HUES64 (cell line): ENCODE data around the gene TBC1D16.

Experiments
- H3K27ac ChIP-seq: 2 replicates; pipeline ENCODE4 v1.7.0; 2013; ENCODE audit warnings: low read depth, low read length, inconsistent platforms
- H3K27me3 ChIP-seq: 2 replicates; pipeline ENCODE4 v1.6.1; 2013; ENCODE audit warnings: mild to moderate bottlenecking, low read length; ENCODE audit not compliant: insufficient read depth
- H3K36me3 ChIP-seq: 2 replicates; pipeline ENCODE4 v1.6.1; 2013; ENCODE audit warnings: mild to moderate bottlenecking, low read length; ENCODE audit not compliant: insufficient read depth
- H3K4me1 ChIP-seq: 2 replicates; pipeline ENCODE4 v1.6.1; 2013; ENCODE audit warnings: mild to moderate bottlenecking, low read length, moderate library complexity; ENCODE audit not compliant: insufficient read depth
- H3K4me3 ChIP-seq: 2 replicates; pipeline ENCODE4 v1.5.1; 2013; ENCODE audit warnings: mild to moderate bottlenecking, low read length, moderate library complexity
- H3K9ac ChIP-seq: 2 replicates; pipeline ENCODE4 v1.6.1; 2013; ENCODE audit warnings: mild to moderate bottlenecking, low read depth, low read length
- H3K9me3 ChIP-seq: 2 replicates; pipeline ENCODE4 v1.6.1; 2013; ENCODE audit warnings: low read depth, low read length; ENCODE audit not compliant: insufficient read depth
- WGBS: fragments of 150-250, 120-280 bp; methylation state at CpG from one replicate; pipeline ENCODE4 v1.1.7; 2013; ENCODE audit warnings: missing lambda C conversion rate; 5-methylcytosine and 5-hydroxymethylcytosine counted together

TBC1D16 gene

DNA sequence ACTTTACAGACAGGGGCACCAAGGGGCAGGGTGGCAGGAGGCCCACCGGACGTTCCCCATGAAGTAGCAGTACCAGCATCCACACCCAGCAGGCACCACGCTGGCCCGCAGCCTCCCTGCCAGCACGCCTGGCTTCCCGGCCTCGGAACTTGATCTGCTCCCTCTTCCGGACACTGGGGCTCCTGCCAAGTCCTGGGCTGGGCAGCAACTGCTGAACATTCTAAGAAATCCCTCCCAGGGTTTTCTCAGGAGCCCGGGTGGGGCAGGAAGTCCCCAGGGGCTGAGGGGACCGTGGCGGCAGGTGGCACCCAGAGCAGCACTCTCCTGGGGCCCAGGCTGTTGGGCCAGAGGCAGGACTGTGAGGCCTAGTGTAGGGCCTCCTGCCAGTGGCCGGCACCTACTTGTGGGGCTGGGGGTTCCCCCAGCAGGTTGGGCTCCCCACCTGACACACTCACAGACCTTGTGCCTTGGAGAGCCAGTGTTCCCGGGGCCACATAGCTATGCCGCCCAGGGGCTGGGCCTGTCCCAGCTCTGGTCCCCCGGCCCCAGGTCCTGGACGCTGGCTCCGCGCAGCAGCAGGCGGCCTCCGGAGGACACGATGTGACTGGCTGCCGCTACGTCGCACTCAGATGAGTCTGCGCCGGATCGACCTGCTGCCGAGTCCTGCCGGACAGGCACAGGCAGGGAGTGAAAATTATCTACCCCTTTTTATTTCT lies 110.3 kb downstream of the TBC1D16 start:
- Histone ChIP-seq H3K9ac (no peak overlapping the region), H3K27ac (no peak overlapping the region), H3K27me3 (peaks cover 11% of the 10 kb centered on the region), H3K4me3 (no peak overlapping the region), H3K4me1 (no peaks in the 10 kb centered on the region), H3K9me3 (no peaks in the 10 kb centered on the region), H3K36me3 (no peaks in the 10 kb centered on the region)
- 85% methylated on average over 29 of the region's 29 CpGs for WGBS

DNA sequence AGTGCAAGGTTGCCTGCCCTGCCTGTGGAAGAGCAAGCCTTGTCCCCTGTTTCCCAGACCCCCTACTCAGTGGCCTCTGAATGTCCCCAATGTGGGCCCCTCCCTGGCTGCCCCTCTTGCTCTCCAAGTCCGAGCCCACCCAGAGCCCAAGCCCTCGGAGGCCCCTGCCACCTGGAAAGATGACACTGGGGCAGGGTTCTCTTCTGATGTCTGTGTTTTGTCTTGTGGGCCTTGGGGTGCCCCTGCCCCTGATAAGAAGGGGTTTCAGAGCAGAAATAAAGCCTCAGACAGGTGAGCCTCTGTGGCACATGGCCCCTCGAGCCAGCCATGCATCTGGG lies 111.1 kb downstream of the TBC1D16 start:
- Histone ChIP-seq H3K4me3 (no peak overlapping the region), H3K9me3 (no peaks in the 10 kb centered on the region), H3K27ac (no peak overlapping the region), H3K4me1 (no peaks in the 10 kb centered on the region), H3K36me3 (no peaks in the 10 kb centered on the region), H3K27me3 (0 out of 2 replicates have a peak, but pooled peaks cover 6% of the 10 kb centered on the region), H3K9ac (no peak overlapping the region)
- 93% methylated on average over 3 of the region's 3 CpGs for whole genome bisulfite sequencing

DNA sequence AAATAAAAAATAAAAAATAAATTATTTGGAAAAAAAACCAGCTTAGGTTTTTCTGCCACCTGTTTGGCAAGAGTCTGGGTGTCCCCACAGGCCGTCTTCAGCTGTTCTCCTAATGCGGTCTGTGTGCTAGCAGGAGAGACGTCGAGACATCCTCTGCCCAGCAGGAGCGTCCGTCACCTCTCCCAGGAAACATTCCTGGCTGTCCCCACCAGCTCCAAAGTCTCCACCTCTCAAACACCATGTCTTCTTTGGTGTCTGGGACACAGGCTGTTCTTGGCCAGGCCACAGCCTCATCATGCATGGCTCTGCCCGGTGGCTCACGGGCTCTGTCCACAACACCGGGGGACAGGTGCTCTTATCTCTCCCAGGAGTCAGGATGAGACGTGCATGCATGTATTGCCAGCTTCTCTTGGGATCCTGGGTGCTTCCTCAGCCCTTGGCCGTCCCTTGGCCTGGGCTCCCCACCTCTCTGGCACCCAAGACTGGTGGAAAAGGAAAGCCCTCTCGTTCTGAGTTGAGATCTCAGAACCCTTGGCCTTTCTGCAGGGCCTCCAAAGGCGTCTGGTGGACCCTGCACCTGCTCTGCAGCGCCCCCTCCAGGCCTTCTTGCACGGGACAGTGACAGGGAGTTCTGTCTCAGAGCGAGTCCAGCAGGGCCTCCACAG lies 111.6 kb downstream of the TBC1D16 start:
- Histone ChIP-seq H3K4me1 (no peaks in the 10 kb centered on the region), H3K9ac (no peak overlapping the region), H3K27ac (no peak overlapping the region), H3K4me3 (no peak overlapping the region), H3K27me3 (0 out of 2 replicates have a peak, but pooled peaks cover 1% of the 10 kb centered on the region), H3K9me3 (no peaks in the 10 kb centered on the region), H3K36me3 (no peaks in the 10 kb centered on the region)
- WGBS, result 67% methylated on average over 16 of the region's 16 CpGs

DNA sequence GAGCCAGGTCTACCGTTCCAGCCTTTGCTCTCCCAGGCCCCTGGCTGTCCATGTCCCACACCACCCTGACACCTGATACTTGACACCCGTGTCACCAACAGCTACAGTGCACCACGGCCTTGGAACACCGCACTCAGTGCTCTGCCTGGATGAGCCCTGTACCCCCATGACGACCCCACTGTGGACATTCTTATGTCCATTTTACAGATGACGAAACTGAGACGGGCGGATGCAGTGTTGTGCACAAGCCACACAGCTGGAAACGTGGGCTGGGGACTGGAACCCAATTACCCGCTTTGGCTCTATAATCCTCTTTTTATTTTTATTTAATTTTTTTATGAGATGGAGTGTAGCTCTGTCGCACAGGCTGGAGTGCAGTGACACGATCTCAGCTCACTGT lies 112.9 kb downstream of the TBC1D16 start:
- Histone ChIP-seq H3K9me3 (no peaks in the 10 kb centered on the region), H3K27ac (no peak overlapping the region), H3K9ac (no peak overlapping the region), H3K4me1 (no peaks in the 10 kb centered on the region), H3K36me3 (no peaks in the 10 kb centered on the region), H3K4me3 (no peak overlapping the region), H3K27me3 (no peaks in the 10 kb centered on the region)
- WGBS, result 93% methylated on average over 11 of the region's 12 CpGs

DNA sequence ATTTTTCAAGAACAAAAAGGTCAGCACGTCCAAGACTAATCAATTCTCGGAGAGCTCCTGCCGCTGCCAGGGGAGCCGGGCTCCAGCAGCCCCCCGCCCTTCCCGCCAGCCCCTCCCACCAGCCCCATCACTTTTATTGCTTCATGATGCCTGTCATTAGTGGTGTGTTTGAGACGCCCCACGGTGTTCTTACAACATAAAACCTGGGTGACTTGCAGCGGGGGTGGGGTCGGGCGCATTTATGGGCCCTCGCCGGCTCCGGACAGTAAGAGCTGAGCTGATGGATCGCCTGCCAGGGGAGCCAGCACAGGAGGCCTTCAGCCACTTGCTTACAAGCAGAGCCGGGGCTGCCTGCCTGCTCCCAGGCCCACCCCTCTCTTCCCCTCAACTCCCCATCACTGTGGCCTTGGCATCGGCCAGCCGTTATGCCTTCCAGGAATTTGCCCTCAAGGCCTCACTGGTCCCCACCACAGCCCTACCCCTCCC lies 113.5 kb downstream of the TBC1D16 start:
- no peaks in the 10 kb centered on the region for H3K4me1 ChIP-seq
- no peak overlapping the region for H3K27ac ChIP-seq

DNA sequence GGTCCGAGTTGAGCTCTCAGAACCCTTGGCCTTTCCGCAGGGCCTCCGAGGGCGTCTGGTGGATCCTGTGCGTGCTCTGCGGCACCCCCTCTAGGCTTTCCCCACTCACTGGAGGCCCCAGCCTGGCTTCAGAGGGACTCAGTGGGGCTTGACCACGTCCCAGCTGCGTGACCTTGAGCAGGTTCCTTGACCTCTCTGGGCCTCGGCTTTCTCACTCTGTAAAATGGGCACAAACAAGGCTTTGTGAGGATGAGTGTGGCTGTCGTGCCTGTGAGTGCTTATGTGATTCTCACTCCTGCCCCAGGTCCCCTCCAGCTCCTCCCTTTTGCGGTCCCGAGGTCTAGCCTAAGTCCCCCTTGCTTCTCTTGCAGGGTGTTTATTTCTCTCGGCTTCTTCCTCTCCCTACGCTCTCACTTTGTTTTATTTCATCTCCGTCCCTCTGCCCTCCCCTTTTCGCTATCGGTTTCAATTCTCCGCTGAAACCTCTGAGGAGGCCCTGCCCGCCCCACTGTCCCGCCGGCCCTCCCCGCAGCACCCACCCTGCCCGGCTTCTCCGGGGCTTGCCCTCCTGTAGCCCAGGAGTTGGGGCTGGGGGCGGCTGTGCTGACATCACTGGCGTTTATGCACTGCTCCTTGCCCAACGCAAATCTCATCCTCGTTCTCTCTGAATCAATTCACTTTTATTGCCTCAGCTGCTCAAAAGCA lies 114.1 kb downstream of the TBC1D16 start:
- no peak overlapping the region for H3K27ac ChIP-seq
- H3K27me3 ChIP-seq, result no peaks in the 10 kb centered on the region
- H3K9me3 ChIP-seq, result no peaks in the 10 kb centered on the region
- 91% methylated on average over 28 of the region's 28 CpGs for WGBS
- no peak overlapping the region for H3K9ac ChIP-seq
- H3K36me3 ChIP-seq, result no peaks in the 10 kb centered on the region
- H3K4me3 ChIP-seq, result no peak overlapping the region
- no peaks in the 10 kb centered on the region for H3K4me1 ChIP-seq

More for the DNA sequence above, 113.5 kb downstream of the TBC1D16 start:
- Histone ChIP-seq H3K27me3 (no peaks in the 10 kb centered on the region), H3K4me3 (no peak overlapping the region), H3K36me3 (no peaks in the 10 kb centered on the region), H3K9ac (no peak overlapping the region), H3K9me3 (no peaks in the 10 kb centered on the region)
- WGBS, result 87% methylated on average over 18 of the region's 18 CpGs

DNA sequence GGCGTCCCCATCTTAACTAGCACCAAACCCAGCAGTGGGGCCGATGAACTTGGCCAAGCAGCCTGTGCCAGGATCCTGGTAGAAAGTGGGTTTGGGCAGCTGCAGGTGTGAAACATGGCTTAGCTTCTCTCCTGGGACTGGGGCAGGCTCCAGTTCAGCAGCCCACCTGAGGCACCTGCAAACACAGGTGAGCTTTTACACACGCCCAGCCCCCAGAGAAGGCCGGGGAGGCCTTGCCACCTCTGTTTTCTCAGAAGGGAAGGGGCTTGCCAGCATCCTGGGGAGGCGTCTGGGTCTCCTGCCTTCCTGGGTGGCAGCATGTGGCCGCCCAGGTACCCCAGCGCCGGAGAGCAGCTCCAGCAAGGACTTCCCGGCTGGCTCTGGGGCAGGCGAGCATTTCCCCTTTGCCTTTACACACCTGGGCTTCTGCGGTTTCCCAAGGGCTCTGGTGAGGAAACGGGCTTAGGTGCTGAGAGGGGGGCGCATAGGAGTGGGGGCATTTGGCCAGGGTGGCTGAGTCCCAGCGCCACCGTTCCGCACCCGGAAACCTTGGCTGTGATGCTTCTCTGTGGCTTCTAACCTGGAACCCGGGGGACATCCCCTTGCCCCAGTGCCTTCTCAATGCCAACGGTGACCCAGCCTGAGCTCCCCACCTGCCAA lies 114.8 kb downstream of the TBC1D16 start:
- H3K27ac ChIP-seq, result no peak overlapping the region
- H3K36me3 ChIP-seq, result no peaks in the 10 kb centered on the region
- no peaks in the 10 kb centered on the region for H3K4me1 ChIP-seq
- H3K9me3 ChIP-seq, result no peaks in the 10 kb centered on the region
- 93% methylated on average over 19 of the region's 19 CpGs for WGBS
- H3K9ac ChIP-seq, result no peak overlapping the region
- H3K27me3 ChIP-seq, result no peaks in the 10 kb centered on the region
- no peak overlapping the region for H3K4me3 ChIP-seq

DNA sequence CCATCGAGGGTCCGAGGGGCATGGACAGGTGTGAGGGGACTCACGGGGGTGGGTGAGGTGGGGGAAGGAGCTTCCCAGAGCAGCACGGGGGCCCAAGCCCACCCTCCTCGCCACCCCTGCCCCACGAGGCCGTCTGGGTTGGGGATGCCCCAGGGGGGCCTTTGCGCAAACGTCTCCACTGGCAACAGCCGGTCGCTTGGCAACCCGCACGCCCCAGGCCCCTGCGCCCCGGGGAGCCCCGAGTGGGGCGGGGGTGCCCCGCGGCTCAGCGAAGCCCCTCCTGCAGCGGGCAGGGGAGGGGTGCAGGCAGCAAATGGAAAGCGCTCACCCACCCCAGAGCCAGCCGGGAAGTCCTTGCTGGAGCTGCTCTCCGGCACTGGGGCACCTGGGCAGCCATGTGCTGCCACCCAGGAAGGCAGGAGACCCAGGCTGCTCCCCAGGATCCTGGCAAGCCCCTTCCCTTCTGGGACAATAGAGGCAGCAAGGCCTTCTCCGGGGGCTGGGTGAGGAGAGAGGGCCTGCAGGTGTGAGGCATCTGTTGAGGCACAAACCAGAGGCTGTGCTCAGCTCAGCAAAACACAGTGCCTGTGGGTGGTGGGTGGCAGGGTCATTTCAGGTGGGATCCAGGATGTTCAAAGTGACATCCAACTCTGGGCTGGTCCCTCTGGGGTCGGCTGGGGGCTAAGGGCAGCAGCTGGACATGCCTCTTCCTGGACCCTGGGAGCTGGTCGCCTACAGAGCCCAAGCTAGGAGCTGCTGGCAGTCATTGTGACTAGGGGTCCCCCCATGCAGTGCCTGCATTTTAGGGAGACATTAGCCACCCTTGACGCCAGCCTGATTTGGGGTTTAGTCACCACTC lies 115.6 kb downstream of the TBC1D16 start:
- H3K27me3 ChIP-seq, result no peaks in the 10 kb centered on the region
- 86% methylated on average over 28 of the region's 28 CpGs for WGBS

DNA sequence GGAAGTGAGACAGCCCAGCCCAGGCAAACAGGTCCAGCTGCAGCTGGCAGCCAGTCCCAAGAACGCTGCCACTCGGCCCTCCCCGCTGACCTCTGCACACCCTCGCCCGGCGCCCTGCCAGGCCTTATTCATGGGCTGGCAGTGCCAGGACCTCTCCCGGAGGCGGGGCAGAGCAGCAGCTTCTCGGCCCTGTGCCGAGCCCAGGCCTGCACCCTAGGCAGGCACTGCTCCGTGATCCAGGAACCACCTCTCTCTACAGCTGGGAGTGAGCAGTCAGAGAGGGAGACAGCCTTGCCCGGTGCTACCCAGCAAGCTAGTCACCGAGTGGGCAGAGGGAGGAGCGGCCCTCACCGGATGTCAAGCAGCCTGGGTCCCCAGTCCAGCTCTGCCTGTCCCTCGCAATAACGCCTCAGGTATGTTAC lies 116.5 kb downstream of the TBC1D16 start:
- Histone ChIP-seq H3K27me3 (no peaks in the 10 kb centered on the region), H3K4me3 (no peak overlapping the region), H3K9me3 (no peaks in the 10 kb centered on the region), H3K4me1 (no peaks in the 10 kb centered on the region), H3K27ac (no peak overlapping the region), H3K9ac (no peak overlapping the region), H3K36me3 (no peaks in the 10 kb centered on the region)
- WGBS, result 93% methylated on average over 17 of the region's 17 CpGs

More for the DNA sequence above, 115.6 kb downstream of the TBC1D16 start:
- no peak overlapping the region for H3K4me3 ChIP-seq
- H3K36me3 ChIP-seq, result no peaks in the 10 kb centered on the region
- no peak overlapping the region for H3K27ac ChIP-seq
- no peaks in the 10 kb centered on the region for H3K4me1 ChIP-seq
- no peak overlapping the region for H3K9ac ChIP-seq
- H3K9me3 ChIP-seq, result no peaks in the 10 kb centered on the region

DNA sequence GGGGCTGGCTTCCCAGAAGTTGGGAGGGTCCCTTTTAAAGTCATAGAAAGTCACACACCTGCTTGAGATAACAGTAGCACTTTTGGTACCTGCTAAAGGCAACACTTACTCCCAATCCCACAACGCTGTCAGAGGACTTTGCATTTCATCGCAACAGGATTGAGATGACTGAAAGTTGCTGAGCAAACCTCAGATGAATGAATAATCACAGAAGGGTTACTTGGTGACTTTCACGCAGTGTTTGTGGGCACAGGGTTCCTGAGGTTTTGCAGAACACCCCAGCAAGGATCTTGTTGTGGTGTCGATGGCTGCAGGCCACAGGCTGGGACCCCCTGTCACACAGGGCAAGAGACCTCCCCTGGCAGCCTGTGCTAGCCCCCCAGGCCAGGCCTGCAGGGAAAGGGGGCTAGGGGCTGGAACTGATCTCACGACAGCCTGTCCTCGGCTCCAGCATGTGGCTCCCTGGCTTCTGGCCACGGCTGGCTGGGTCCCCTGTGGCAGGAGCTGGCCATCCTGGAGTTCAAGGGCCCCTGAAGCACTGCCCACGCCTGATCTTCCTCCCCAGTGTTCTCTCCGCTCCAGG lies 117.0 kb downstream of the TBC1D16 start:
- H3K4me1 ChIP-seq, result no peaks in the 10 kb centered on the region

More for the DNA sequence above, 117.0 kb downstream of the TBC1D16 start:
- no peak overlapping the region for H3K9ac ChIP-seq
- no peaks in the 10 kb centered on the region for H3K27me3 ChIP-seq
- H3K9me3 ChIP-seq, result no peaks in the 10 kb centered on the region
- H3K36me3 ChIP-seq, result no peaks in the 10 kb centered on the region
- WGBS, result 90% methylated on average over 9 of the region's 9 CpGs
- H3K27ac ChIP-seq, result no peak overlapping the region
- no peak overlapping the region for H3K4me3 ChIP-seq
